Stimulated activated CD4-positive, alpha-beta T cell treated with anti-CD3 and anti-CD28 coated beads, Interleukin-12 subunit alpha, Interleukin-12 subunit beta, amount 100 ng/mL, for 48 hours (primary cell): ENCODE results near the gene TAF1B.

ENCODE experiments used
- DNase-seq, 3 donors: peaks; one replicate each; pipeline ENCODE4 v3.0.0-alpha.2; 2020; ENCODE audit warnings: low read depth in 2 of 3, low spot score in 1 of 3

The TAF1B gene

DNA sequence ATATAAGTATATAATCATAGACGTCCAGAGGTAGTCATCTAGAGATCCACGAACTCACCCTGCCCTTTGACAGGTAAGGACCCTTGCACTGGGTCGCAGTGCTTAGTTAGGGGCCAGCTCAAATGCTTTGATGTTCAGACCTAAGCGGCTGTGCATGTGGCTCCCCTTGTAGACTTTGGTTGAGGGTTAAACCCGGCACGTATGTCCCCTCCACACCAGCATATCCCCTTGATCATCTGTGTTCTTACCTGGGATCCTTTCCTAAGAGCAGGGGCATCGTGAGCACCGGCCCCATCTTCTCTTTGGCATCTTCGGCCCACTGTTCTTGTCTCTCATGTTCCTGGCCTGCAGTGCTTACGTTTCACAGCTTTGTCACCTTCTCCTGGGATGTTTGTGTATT is 139.6 kb downstream of the TAF1B start:
- DNase-seq: no peak

- no peak for DNase-seq
Measured at GRCh38 chr2:9983401-9984216, 140.3 kb downstream of the TAF1B start.
